K562 (cell line): ENCODE measurements around the gene SLC33A1. TPM values are rescaled to one million over a fixed set of nuclear protein-coding genes. Genes with fewer than 3 reads are reported as not detected.

Source experiments
- ATAC-seq: fragments of 200-7000 bp; cut with Tn5 transposase; 3 replicates; pipeline ENCODE4 v1.9.1; 2020; ENCODE audit warnings: moderate library complexity
- BruUV-seq: library from RNA; stranded (reverse); fragments of 400-500 nt; replicated peaks from 2 replicates; lab custom pipeline; 2021; lab: Mats Ljungman, UMichigan
- CTCF ChIA-PET: fragments of 300-600 bp; formaldehyde crosslinking; extraction: SDS; loops from one replicate; lab custom pipeline; 2021; ENCODE audit warnings: low intra/inter-chr PET ratio; lab: Yijun Ruan, JAX
- POLR2A ChIA-PET: fragments of 300-600, 350-650 bp; sonication (Branson Sonifier 250); formaldehyde crosslinking; extraction: SDS; loops from one replicate; lab custom pipeline; 2021; ENCODE audit warnings: antibody characterized with exemption, inconsistent platforms; lab: Yijun Ruan, JAX
- DNase-seq, 4 experiments: peaks; one replicate each; pipeline versions ENCODE4 v3.0.0 to v3.0.0-alpha.2; 2011 to 2018; ENCODE audit warnings: low spot score in 3 of 4, mixed read lengths in 3 of 4; ENCODE audit errors: extremely low read depth in 1 of 4
- FAIRE-seq: peaks from 2 replicates; lab custom pipeline; 2011; peaks lifted over from hg19 to GRCh38; lab: Jason Lieb, UNC
- H2AFZ ChIP-seq: 2 replicates; pipeline ENCODE4 v1.6.0; 2011; ENCODE audit warnings: low read depth, low read length, control low read depth, inconsistent platforms
- H3K27ac ChIP-seq: fragments of 200-600 bp; 3 replicates; pipeline ENCODE4 v1.8.0; 2011; ENCODE audit warnings: low read depth, mild to moderate bottlenecking, control low read depth, inconsistent platforms, low read length, moderate library complexity, mixed read lengths; ENCODE audit errors: extremely low read depth
- H3K27me3 ChIP-seq, 2 experiments: fragments of 300-600 bp in 1 of 2; 2 replicates in 1 of 2; 3 replicates in 1 of 2; pipeline versions ENCODE4 v1.6.0 to v1.8.0; 2011; ENCODE audit warnings: inconsistent platforms in 2 of 2, low read length in 2 of 2, mild to moderate bottlenecking in 1 of 2, mixed read lengths in 1 of 2, moderate library complexity in 1 of 2; ENCODE audit not compliant: control insufficient read depth in 2 of 2, insufficient read depth in 2 of 2
- H3K36me3 ChIP-seq: fragments of 300-600 bp; 3 replicates; pipeline ENCODE4 v1.8.0; 2011; ENCODE audit warnings: mild to moderate bottlenecking, low read length, inconsistent platforms; ENCODE audit not compliant: control insufficient read depth, insufficient read depth
- H3K4me1 ChIP-seq, 2 experiments: fragments of 200-600 bp in 1 of 2; replicated peaks in 1 of 2; 2 replicates in 1 of 2; 3 replicates in 1 of 2; pipeline versions ENCODE4 v1.5.1 to v1.8.0; 2011; ENCODE audit warnings: inconsistent platforms in 2 of 2, low read length in 2 of 2, mild to moderate bottlenecking in 1 of 2, mixed read lengths in 1 of 2, moderate library complexity in 1 of 2; ENCODE audit not compliant: control insufficient read depth in 2 of 2, insufficient read depth in 2 of 2
- H3K4me2 ChIP-seq: 2 replicates; pipeline ENCODE4 v1.6.1; 2011; ENCODE audit warnings: low read length, control low read depth, inconsistent platforms, mixed read lengths; ENCODE audit not compliant: insufficient read depth
- H3K4me3 ChIP-seq: fragments of 200-600 bp; sonication (generic), shearing (Covaris generic); 2 replicates; pipeline ENCODE4 v1.5.1; 2016; ENCODE audit warnings: control low read depth, inconsistent platforms
- H3K79me2 ChIP-seq: fragments of 200-600 bp; 3 replicates; pipeline ENCODE4 v1.8.0; 2011; ENCODE audit warnings: low read length, inconsistent platforms; ENCODE audit not compliant: control insufficient read depth, insufficient read depth
- H3K9ac ChIP-seq, 2 experiments: 2 replicates each; pipeline versions ENCODE4 v1.6.0 to v1.6.1; 2011; ENCODE audit warnings: low read depth in 2 of 2, low read length in 2 of 2, control low read depth in 1 of 2, inconsistent platforms in 1 of 2, mild to moderate bottlenecking in 1 of 2, mixed read lengths in 1 of 2; ENCODE audit not compliant: insufficient read depth in 1 of 2
- H3K9me1 ChIP-seq: one replicate; pipeline ENCODE4 v1.6.0; 2011; ENCODE audit warnings: inconsistent platforms, mild to moderate bottlenecking, low read length, moderate library complexity; ENCODE audit not compliant: control insufficient read depth, insufficient read depth
- H3K9me3 ChIP-seq: replicated peaks from 2 replicates; pipeline ENCODE4 v1.5.1; 2011; ENCODE audit warnings: low read depth, low read length, inconsistent platforms; ENCODE audit not compliant: control insufficient read depth, insufficient read depth
- H4K20me1 ChIP-seq: replicated peaks from 2 replicates; pipeline ENCODE4 v1.6.1; 2011; ENCODE audit warnings: low read length, inconsistent platforms, mixed read lengths; ENCODE audit not compliant: control insufficient read depth, insufficient read depth
- LCOR ChIP-seq: sonication (generic); formaldehyde crosslinking; IDR thresholded peaks from 2 replicates; pipeline ENCODE4 v1.8.0; 2022; ENCODE audit warnings: mild to moderate bottlenecking, missing genetic modification reagents
- MEIS2 ChIP-seq: fragments of 450-650 bp; IDR thresholded peaks from 2 replicates; pipeline ENCODE4 v1.6.1; 2014; ENCODE audit warnings: mild to moderate bottlenecking; ENCODE audit not compliant: partially characterized antibody
- MYBL2 ChIP-seq, 2 experiments: fragments of 450-650 bp in 1 of 2; sonication (generic) in 1 of 2; formaldehyde crosslinking in 1 of 2; IDR thresholded peaks; 2 replicates each; pipeline versions ENCODE4 v1.6.1 to v1.8.1; 2017 to 2022; ENCODE audit warnings: borderline replicate concordance in 1 of 2, inconsistent platforms in 1 of 2, low read depth in 1 of 2, mild to moderate bottlenecking in 1 of 2, missing genetic modification reagents in 1 of 2, moderate library complexity in 1 of 2
- PHB ChIP-seq: fragments of 250-450 bp; sonication (Bioruptor Pico); IDR thresholded peaks from 2 replicates; pipeline ENCODE4 v1.5.0; 2021
- SRSF7 ChIP-seq: fragments of 200-400 bp; formaldehyde crosslinking; optimal IDR thresholded peaks from 2 replicates; pipeline ENCODE3; 2017; ENCODE audit warnings: mild to moderate bottlenecking, low read depth, low read length
- ZC3H8 ChIP-seq: fragments of 450-650 bp; IDR thresholded peaks from 2 replicates; pipeline ENCODE4 v1.6.1; 2017
- ZNF668 ChIP-seq: fragments of 250-450 bp; sonication (Bioruptor Pico); IDR thresholded peaks from 2 replicates; pipeline ENCODE4 v1.8.0; 2022; ENCODE audit warnings: mild to moderate bottlenecking, inconsistent platforms
- WGBS: fragments of 100-300 bp; shearing (Covaris generic); methylation state at CpG from one replicate; pipeline ENCODE4 v1.1.6; 2016; ENCODE audit warnings: low coverage, mixed read lengths; ENCODE audit not compliant: insufficient coverage; ENCODE audit errors: missing lambda C conversion rate; 5-methylcytosine and 5-hydroxymethylcytosine counted together
- in situ Hi-C: fragments of 300-500 bp; cut with MboI; formaldehyde crosslinking; loops from 4 replicates; pipeline ENCODE4 v1.15.0; 2018; ENCODE audit warnings: inconsistent platforms, mixed read lengths
- intact Hi-C: fragments of 100-400 bp; cut with micrococcal nuclease; formaldehyde crosslinking; loops from 2 replicates; pipeline ENCODE4 v1.14.2; 2022
- polyA plus RNA-seq, 8 experiments: library from polyadenylated mRNA; depleted of rRNA in 4 of 8; stranded (reverse) in 5 of 8; unstranded in 3 of 8; fragments of >200 nt; fragmentation: Nextera tagmentation in 2 of 8; fragmentation: Illumina TruSeq in 1 of 8; extraction: Ambion mirVana in 2 of 8; extraction: Trizol in 1 of 8; gene quantifications; 2 replicates each; pipeline versions ENCODE4 v1.2.1 to v1.2.3, GENCODE V29; 2011 to 2014; ENCODE audit warnings: inconsistent platforms in 1 of 8, missing spikeins in 1 of 8
- total RNA-seq, 7 experiments: library from RNA; depleted of rRNA in 6 of 7; stranded (reverse); fragments of >200 nt in 6 of 7; fragmentation: Illumina TruSeq in 2 of 7; extraction: Trizol in 2 of 7; gene quantifications; 2 replicates each; pipeline versions ENCODE4 v1.2.1 to v1.2.3, GENCODE V29; 2011 to 2021; ENCODE audit warnings: low replicate concordance in 1 of 7
- TF ChIP-seq, protein P1 (sequence below), 2 experiments: fragments of 450-650 bp in 1 of 2; sonication (generic) in 1 of 2; formaldehyde crosslinking in 1 of 2; IDR thresholded peaks; 2 replicates each; pipeline versions ENCODE4 v1.7.1 to v1.9.0; 2016 to 2022; ENCODE audit warnings: inconsistent platforms in 1 of 2, mild to moderate bottlenecking in 1 of 2, missing genetic modification reagents in 1 of 2
- TF ChIP-seq, protein P2 (sequence below), 2 experiments: fragments of 150-350 bp in 1 of 2; IDR thresholded peaks; 2 replicates each; pipeline ENCODE4 v1.6.1; 2012 to 2016; ENCODE audit warnings: low read depth in 2 of 2, low read length in 2 of 2, mild to moderate bottlenecking in 1 of 2, moderate library complexity in 1 of 2

The SLC33A1 gene
- total and polyA plus RNA-seq, 9 of the 15 experiments (the other 6 are each of a cell fraction or from before 2014, with no cell fraction given): 6.2 to 26.8 (median 19.6) TPM

DNA sequence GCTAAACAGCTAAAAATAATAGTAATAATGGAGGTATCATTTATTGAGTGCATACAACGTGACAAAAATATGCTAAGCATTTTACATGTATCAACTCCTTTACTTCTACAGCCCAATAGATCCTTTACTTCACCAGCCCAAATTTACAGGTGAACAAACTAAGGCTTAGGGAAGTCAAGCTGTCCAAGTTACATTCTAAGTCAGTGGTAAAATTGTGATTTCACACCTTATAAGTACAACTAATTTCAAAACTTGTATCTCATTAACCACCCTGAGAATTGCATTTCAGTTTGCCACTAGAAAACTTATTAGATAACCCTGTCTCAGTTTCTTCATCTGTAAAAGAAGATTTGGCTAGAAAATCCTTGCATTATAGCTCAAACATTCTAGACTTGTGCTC lies 10.7 kb downstream of the SLC33A1 start:
- H3K4me3 ChIP-seq: no peak overlapping the region
- DNase-seq (no peak), ATAC-seq (0 out of 3 replicates have a peak, but pooled peaks have one; percentile 6), FAIRE-seq (peak; percentile 15)
- WGBS: 35% methylated on average over 1 of the region's 1 CpG
- no peak overlapping the region for H3K27ac ChIP-seq
- BruUV-seq: no TSS peak
- peaks cover 63% of the 10 kb centered on the region for H3K79me2 ChIP-seq
- no peaks in the 10 kb centered on the region for H3K9me3 ChIP-seq
- CTCF ChIA-PET: interaction anchor here (0.5 kb wide), 1 partner anchor 10 kb away, joined by 3 read pairs; the partner anchor contains the start of gene SLC33A1
- no peaks in the 10 kb centered on the region; the same call in none of the 2 replicates for H4K20me1 ChIP-seq
- H3K27me3 ChIP-seq: no peaks in the 10 kb centered on the region
- H3K4me1 ChIP-seq: peaks cover 5 to 9% of the 10 kb centered on the region in 2 experiments; a peak in 3 of 5 replicates
- no peak overlapping the region for H3K9ac ChIP-seq
- intact Hi-C loops (no loop called here), in situ Hi-C loops (no loop called here)
- peaks cover 19% of the 10 kb centered on the region; the same call in 1 of the 3 replicates for H3K36me3 ChIP-seq
- POLR2A ChIA-PET: interaction anchor here (1.1 to 2.1 kb wide), 3 partner anchors 10 to 38 kb away, joined by 3 to 14 read pairs (median 11); partner anchors contain the start of genes C3orf33 and SLC33A1
- no peaks in the 10 kb centered on the region for H3K9me1 ChIP-seq
- H2AFZ ChIP-seq: no peak overlapping the region
- H3K4me2 ChIP-seq: no peak overlapping the region
- TF ChIP-seq, protein P1, sequence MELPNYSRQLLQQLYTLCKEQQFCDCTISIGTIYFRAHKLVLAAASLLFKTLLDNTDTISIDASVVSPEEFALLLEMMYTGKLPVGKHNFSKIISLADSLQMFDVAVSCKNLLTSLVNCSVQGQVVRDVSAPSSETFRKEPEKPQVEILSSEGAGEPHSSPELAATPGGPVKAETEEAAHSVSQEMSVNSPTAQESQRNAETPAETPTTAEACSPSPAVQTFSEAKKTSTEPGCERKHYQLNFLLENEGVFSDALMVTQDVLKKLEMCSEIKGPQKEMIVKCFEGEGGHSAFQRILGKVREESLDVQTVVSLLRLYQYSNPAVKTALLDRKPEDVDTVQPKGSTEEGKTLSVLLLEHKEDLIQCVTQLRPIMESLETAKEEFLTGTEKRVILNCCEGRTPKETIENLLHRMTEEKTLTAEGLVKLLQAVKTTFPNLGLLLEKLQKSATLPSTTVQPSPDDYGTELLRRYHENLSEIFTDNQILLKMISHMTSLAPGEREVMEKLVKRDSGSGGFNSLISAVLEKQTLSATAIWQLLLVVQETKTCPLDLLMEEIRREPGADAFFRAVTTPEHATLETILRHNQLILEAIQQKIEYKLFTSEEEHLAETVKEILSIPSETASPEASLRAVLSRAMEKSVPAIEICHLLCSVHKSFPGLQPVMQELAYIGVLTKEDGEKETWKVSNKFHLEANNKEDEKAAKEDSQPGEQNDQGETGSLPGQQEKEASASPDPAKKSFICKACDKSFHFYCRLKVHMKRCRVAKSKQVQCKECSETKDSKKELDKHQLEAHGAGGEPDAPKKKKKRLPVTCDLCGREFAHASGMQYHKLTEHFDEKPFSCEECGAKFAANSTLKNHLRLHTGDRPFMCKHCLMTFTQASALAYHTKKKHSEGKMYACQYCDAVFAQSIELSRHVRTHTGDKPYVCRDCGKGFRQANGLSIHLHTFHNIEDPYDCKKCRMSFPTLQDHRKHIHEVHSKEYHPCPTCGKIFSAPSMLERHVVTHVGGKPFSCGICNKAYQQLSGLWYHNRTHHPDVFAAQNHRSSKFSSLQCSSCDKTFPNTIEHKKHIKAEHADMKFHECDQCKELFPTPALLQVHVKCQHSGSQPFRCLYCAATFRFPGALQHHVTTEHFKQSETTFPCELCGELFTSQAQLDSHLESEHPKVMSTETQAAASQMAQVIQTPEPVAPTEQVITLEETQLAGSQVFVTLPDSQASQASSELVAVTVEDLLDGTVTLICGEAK (IDR thresholded peaks at IDR 0.05): no peak
- TF ChIP-seq, protein P1 (CRISPR knock-in tag; IDR thresholded peaks at IDR 0.05): no peak
- TF ChIP-seq PHB (CRISPR knock-in tag) (no peak), ZC3H8 (no peak), ZNF668 (CRISPR knock-in tag) (no peak), SRSF7 (no peak), MYBL2 (IDR thresholded peaks at IDR 0.05; ENCODE audit: low read depth) (no peak), MYBL2 (CRISPR knock-in tag; IDR thresholded peaks at IDR 0.05; ENCODE audit: borderline replicate concordance) (no peak), MEIS2 (no peak), LCOR (no peak)
- TF ChIP-seq, protein P2, sequence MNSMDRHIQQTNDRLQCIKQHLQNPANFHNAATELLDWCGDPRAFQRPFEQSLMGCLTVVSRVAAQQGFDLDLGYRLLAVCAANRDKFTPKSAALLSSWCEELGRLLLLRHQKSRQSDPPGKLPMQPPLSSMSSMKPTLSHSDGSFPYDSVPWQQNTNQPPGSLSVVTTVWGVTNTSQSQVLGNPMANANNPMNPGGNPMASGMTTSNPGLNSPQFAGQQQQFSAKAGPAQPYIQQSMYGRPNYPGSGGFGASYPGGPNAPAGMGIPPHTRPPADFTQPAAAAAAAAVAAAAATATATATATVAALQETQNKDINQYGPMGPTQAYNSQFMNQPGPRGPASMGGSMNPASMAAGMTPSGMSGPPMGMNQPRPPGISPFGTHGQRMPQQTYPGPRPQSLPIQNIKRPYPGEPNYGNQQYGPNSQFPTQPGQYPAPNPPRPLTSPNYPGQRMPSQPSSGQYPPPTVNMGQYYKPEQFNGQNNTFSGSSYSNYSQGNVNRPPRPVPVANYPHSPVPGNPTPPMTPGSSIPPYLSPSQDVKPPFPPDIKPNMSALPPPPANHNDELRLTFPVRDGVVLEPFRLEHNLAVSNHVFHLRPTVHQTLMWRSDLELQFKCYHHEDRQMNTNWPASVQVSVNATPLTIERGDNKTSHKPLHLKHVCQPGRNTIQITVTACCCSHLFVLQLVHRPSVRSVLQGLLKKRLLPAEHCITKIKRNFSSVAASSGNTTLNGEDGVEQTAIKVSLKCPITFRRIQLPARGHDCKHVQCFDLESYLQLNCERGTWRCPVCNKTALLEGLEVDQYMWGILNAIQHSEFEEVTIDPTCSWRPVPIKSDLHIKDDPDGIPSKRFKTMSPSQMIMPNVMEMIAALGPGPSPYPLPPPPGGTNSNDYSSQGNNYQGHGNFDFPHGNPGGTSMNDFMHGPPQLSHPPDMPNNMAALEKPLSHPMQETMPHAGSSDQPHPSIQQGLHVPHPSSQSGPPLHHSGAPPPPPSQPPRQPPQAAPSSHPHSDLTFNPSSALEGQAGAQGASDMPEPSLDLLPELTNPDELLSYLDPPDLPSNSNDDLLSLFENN (IDR thresholded peaks at IDR 0.05; ENCODE audit: low read depth in 2 of 2, low read length in 2 of 2): no peak
